ENCODE data around the gene CCN5. TPM values are rescaled to one million over a fixed set of nuclear protein-coding genes. Genes with fewer than 3 reads are reported as not detected.

CCN5 gene
- total RNA-seq, 2 donors from 2014 or later: 62.9 to 64.3 TPM

DNA sequence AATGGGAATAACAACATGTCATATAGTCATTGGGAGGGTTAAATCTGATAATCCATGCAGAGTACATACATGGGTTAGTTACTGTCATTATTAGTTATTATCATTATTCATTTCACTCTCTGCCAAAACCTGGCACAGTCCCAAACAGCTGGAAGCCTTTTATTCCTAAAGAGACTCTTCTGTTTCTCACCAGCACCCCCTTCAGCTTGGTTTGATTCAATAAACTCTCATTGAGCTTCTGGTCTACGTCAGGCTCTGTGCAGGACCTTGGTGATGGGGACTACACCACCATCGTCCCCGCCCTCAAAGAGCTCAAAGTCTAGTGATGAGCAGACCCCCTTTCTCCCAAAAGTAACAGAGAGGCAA, 32.8 kb downstream of the CCN5 start:
- intact Hi-C loops (cut with DNase I): loop anchor here (5.0 kb wide), 1 partner anchor 59 kb away; no protein-coding TSS in a partner anchor
- WGBS: 71% methylated on average over 3 of the region's 3 CpGs

DNA sequence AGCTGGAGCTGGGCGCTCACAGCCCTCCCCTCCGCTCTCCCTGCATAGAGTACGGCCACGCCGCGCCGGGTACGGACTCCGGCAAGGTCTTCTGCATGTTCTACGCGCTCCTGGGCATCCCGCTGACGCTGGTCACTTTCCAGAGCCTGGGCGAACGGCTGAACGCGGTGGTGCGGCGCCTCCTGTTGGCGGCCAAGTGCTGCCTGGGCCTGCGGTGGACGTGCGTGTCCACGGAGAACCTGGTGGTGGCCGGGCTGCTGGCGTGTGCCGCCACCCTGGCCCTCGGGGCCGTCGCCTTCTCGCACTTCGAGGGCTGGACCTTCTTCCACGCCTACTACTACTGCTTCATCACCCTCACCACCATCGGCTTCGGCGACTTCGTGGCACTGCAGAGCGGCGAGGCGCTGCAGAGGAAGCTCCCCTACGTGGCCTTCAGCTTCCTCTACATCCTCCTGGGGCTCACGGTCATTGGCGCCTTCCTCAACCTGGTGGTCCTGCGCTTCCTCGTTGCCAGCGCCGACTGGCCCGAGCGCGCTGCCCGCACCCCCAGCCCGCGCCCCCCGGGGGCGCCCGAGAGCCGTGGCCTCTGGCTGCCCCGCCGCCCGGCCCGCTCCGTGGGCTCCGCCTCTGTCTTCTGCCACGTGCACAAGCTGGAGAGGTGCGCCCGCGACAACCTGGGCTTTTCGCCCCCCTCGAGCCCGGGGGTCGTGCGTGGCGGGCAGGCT, 35.1 kb downstream of the CCN5 start:
- Histone ChIP-seq H3K4me3 (no peak overlapping the region), H3K4me1 (replicated peaks) (no peaks in the 10 kb centered on the region), H3K27me3 (replicated peaks; ENCODE audit: insufficient read depth) (no peaks in the 10 kb centered on the region), H3K9me3 (no peaks in the 10 kb centered on the region), H3K27ac (no peak overlapping the region), H3K36me3 (no peaks in the 10 kb centered on the region)
- 57% methylated on average over 58 of the region's 73 CpGs for WGBS
- TF ChIP-seq POLR2AphosphoS5 (IDR thresholded peaks at IDR 0.05) (no peak), POLR2A (IDR thresholded peaks at IDR 0.05) (no peak)
- TF ChIP-seq, protein P1, sequence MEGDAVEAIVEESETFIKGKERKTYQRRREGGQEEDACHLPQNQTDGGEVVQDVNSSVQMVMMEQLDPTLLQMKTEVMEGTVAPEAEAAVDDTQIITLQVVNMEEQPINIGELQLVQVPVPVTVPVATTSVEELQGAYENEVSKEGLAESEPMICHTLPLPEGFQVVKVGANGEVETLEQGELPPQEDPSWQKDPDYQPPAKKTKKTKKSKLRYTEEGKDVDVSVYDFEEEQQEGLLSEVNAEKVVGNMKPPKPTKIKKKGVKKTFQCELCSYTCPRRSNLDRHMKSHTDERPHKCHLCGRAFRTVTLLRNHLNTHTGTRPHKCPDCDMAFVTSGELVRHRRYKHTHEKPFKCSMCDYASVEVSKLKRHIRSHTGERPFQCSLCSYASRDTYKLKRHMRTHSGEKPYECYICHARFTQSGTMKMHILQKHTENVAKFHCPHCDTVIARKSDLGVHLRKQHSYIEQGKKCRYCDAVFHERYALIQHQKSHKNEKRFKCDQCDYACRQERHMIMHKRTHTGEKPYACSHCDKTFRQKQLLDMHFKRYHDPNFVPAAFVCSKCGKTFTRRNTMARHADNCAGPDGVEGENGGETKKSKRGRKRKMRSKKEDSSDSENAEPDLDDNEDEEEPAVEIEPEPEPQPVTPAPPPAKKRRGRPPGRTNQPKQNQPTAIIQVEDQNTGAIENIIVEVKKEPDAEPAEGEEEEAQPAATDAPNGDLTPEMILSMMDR (IDR thresholded peaks at IDR 0.05): peak in 1 of 4 experiments; percentile 16
- DNase-seq (ENCODE audit: low spot score): no peak
- intact Hi-C loops (cut with DNase I): loop anchor here (1.0 kb wide), 1 partner anchor 118 kb away; no protein-coding TSS in a partner anchor

More for the DNA sequence above, 32.8 kb downstream of the CCN5 start:
- no peaks in the 10 kb centered on the region for H3K9me3 ChIP-seq
- H3K27me3 ChIP-seq (replicated peaks; ENCODE audit: insufficient read depth): no peaks in the 10 kb centered on the region
- H3K36me3 ChIP-seq: no peaks in the 10 kb centered on the region
- H3K4me1 ChIP-seq (replicated peaks): no peaks in the 10 kb centered on the region
- no peak for DNase-seq (ENCODE audit: low spot score)
- no peak overlapping the region for H3K4me3 ChIP-seq
- TF ChIP-seq, protein P1 (IDR thresholded peaks at IDR 0.05): no peak
- TF ChIP-seq POLR2AphosphoS5 (IDR thresholded peaks at IDR 0.05): no peak
- no peak for TF ChIP-seq POLR2A (IDR thresholded peaks at IDR 0.05)
- no peak overlapping the region for H3K27ac ChIP-seq

DNA sequence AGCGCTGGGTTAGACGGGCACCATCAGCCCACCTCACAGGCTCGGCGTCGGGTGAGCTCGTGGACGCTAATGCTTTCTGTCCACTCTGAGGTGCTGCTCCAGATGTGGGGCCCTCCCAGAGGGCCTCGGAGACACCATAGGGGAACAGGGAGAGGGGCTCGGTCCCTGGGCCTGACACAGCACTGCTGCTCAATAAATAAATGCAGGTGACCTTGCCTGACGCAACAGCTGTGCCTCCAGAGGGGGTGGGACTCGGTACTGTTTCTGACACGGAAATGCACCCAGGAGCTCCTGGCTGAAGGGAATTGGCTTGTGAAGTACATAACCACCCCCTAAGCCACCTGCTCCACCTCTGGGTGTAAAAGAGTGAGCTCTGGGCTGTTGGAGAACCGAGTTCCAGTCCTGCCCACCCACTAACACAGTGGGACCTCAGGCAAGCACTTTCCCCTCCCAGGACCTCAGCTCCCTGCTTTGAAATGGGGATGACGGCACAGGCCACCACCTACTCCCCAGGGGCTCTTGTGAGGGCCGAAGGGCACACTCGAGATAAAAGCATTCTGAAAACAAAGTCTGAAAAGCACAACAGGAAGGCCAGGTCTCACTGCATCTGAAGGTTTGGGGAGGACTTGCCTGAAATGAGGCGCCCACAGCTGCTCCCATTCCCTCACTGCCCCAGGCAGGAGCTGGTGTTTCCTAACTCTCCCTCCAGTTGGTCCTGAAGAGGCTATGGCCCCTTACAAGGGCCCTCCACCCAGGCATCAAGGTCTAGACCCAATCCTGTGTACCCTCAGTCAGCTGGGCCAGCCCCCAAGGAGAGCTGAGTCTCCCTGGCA, 37.1 kb downstream of the CCN5 start:
- 83% methylated on average over 17 of the region's 17 CpGs for WGBS
- Histone ChIP-seq H3K9me3 (no peaks in the 10 kb centered on the region), H3K27me3 (replicated peaks; ENCODE audit: insufficient read depth) (no peaks in the 10 kb centered on the region), H3K4me1 (replicated peaks) (no peaks in the 10 kb centered on the region), H3K27ac (no peak overlapping the region), H3K36me3 (no peaks in the 10 kb centered on the region), H3K4me3 (no peak overlapping the region)
- TF ChIP-seq POLR2A (IDR thresholded peaks at IDR 0.05) (no peak), POLR2AphosphoS5 (IDR thresholded peaks at IDR 0.05) (no peak)
- TF ChIP-seq, protein P1 (IDR thresholded peaks at IDR 0.05): no peak
- no peak for DNase-seq (ENCODE audit: low spot score)
- intact Hi-C loops (cut with DNase I): no loop called here

DNA sequence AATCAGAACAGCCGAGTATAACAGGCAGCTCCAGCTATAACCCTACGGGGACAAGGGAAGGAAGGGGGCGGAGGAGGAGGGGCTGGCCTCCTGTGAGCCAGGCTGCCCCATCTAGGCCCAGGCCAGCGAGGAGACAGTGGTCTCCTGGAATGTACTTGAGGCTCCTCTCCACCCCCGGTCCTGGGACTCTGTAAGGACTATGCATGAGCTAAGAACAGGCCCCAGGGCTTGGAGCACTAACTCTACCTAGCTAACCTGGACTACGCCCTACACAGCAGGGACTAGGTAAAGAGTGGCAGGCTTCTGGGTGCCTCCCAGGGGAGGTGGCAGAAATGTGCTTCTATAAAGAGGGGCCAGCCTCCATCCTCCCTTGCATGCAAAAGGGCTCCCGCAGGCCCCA, 39.4 kb downstream of the CCN5 start:
- H3K27me3 ChIP-seq (replicated peaks; ENCODE audit: insufficient read depth): no peaks in the 10 kb centered on the region
- TF ChIP-seq, protein P1 (IDR thresholded peaks at IDR 0.05): no peak
- TF ChIP-seq POLR2AphosphoS5 (IDR thresholded peaks at IDR 0.05) (no peak), POLR2A (IDR thresholded peaks at IDR 0.05) (no peak)
- DNase-seq (ENCODE audit: low spot score): no peak
- H3K36me3 ChIP-seq: no peaks in the 10 kb centered on the region
- WGBS: 62% methylated on average over 7 of the region's 7 CpGs
- H3K27ac ChIP-seq: no peak overlapping the region
- no peaks in the 10 kb centered on the region for H3K4me1 ChIP-seq (replicated peaks)
- intact Hi-C loops (cut with DNase I): no loop called here
- H3K4me3 ChIP-seq: no peak overlapping the region
- no peaks in the 10 kb centered on the region for H3K9me3 ChIP-seq

All from prostate gland (tissue), 2 donors.